Fibroblast of upper back skin (primary cell): ENCODE results near the gene GAB4.
"Not testable (repeated sequence)": the region's sequence is repeated elsewhere in the genome, so short reads cannot be mapped to it uniquely, and the experiment has no call there.

Source experiments
- DNase-seq: peaks from one replicate; pipeline ENCODE4 v3.0.0-alpha.2; 2013

The GAB4 gene, protein sequence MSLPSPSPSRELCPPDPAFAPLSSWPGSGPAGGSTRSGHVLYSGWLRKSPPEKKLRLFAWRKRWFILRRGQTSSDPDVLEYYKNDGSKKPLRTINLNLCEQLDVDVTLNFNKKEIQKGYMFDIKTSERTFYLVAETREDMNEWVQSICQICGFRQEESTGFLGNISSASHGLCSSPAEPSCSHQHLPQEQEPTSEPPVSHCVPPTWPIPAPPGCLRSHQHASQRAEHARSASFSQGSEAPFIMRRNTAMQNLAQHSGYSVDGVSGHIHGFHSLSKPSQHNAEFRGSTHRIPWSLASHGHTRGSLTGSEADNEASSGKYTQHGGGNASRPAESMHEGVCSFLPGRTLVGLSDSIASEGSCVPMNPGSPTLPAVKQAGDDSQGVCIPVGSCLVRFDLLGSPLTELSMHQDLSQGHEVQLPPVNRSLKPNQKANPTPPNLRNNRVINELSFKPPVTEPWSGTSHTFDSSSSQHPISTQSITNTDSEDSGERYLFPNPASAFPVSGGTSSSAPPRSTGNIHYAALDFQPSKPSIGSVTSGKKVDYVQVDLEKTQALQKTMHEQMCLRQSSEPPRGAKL

DNA sequence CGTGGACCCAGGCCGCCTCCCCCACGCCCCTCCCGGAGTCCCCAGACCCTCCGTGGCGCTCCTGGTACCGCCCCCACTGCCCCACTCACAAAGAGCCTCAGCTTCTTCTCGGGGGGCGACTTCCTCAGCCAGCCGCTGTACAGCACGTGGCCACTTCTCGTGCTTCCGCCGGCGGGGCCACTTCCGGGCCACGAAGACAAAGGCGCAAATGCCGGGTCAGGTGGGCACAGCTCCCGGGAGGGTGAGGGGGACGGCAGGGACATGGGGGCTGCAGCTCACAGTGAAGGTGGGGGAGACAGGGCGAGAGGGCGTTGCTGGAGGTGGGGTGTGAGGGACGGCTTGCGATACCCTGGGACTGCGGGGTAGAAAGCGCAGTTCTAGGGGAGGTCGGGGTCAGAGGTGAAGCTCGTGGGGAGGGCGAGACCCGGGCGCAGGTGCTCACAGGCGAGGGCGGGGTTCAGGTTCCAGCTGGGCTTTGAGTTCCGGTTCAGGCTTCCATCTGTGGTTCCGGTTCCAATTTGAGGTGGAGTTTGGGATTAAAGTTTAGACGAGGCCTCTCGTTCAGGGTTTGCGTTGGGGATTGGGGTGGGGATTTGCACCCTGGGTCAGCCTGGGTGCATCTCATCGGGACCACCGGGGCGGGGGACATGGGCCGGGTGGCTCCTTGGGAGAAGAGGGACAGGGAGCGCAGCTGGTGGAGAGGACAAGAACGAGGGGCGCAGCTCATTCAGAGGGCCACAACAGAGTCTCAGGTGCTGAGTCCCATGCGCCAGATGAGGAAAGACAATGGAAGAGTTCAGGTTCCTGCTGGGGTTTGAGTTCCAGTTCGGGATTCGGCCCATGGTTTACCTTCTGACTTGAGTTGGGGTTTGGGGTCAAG lies at the start of gene GAB4:
GAB4 (minus strand) TSS at position 371 of the 880 bp plus-strand sequence; CDS start at position 263, 108 bp downstream.
- no peak for DNase-seq

DNA sequence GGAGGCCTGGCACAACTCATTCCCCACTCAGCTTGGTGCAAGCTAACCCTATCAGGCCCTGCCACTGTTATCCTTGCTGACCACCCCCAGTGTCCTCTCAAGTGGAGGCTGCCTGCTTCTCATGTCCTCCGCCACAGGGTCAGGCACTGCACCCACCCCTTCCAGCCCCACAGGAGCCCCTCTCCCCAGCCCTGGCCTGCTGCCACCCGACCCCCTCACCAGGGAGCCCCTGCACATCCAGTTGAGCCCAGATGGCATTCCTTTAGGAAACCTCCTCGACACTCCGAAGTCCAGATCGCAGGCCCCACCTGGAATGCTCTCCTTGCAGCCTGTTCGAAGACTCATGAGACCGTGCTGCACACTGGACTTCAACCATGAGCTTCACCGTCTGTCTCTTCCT lies 48.8 kb upstream of the GAB4 start:
- no peak for DNase-seq

DNA sequence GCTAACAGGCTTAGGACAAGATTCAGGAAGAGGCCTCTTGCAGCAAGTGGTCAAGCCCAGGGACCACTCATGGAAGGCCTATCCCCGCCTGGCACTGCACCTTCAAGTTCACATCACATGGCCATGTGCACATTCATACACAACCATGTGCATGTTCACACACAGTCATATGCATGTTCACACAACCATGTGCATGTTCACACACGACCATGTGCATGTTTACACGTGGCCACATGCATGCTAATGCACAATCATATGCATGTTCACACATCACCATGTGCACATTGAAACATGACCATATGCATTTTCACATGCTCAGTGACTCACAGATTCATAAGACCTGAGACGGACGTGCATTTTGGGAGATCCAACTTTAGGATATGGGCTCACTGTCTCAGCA lies 48.0 kb upstream of the GAB4 start:
- no peak for DNase-seq

DNA sequence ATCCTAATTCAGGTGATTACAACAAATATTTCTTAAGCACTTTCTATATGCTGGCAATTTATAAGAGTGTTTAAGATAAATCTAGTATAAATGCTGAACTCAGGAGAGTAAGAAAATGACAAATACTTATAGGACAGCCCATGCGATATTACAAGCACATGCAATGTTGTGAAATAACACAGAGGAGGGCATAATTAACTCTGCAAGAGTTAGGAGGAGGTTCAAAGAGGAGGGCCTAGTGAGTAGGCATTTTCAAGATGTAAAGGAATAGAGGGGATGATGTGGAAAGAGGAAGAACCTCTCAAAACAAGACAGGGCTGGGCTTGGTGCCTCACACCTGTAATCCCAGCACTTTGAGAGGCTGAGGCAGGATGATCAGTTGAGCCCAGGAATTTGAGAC lies 39.6 kb upstream of the GAB4 start:
- no peak for DNase-seq

DNA sequence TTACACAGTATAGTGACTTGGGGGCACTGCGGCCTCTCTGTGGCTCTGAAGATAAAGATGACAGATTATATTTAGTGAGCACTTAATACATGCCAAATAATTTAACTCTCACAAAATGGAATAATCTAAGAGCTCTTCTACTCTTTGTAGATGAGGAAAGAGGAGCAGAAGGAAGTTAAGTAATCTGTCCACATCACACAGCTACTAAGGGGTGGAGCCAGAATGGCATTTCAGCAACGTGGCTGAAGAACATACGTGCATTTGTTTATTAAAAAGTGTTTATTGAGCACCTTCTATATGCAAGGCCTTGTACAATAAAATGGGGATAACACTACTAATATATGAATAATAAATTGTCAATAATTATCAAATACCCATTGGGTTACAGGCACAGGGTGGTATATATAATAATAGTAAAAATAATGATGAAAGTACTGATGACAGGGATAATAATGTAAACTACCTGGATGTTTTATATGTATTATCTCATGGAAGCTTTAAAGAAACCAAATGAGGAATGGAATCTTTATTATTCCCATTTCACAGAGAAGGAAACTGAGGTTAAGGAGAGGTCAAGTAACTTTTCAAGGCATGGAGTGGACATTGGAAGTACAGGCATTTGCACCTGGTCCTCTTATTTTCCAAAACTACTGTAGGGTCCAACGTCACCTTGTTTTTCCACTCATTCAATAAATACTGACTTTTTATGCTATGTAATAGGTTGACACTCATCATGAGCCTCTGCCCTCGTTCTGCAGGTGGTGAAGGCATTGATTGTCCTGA lies 38.7 kb upstream of the GAB4 start:
- no peak for DNase-seq

DNA sequence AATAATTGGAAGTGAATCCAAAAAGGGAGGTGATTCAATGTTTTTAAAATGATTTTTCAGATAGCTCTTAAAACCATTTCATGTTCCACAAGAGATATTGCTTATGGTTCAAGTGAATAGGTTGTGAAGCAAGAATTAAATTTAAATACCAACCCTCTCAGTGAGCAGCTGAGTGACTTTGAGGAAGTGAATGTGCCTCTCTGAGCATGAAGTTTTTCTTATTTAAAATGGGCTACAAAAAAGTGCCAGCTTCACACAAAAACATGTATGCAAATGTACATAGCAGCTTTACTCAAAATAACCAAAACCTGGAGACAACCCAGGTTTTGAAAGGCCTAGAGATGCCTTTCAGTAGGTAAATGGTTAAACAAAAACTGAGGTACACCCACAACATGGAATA lies 35.5 kb upstream of the GAB4 start:
- DNase-seq, result no peak

DNA sequence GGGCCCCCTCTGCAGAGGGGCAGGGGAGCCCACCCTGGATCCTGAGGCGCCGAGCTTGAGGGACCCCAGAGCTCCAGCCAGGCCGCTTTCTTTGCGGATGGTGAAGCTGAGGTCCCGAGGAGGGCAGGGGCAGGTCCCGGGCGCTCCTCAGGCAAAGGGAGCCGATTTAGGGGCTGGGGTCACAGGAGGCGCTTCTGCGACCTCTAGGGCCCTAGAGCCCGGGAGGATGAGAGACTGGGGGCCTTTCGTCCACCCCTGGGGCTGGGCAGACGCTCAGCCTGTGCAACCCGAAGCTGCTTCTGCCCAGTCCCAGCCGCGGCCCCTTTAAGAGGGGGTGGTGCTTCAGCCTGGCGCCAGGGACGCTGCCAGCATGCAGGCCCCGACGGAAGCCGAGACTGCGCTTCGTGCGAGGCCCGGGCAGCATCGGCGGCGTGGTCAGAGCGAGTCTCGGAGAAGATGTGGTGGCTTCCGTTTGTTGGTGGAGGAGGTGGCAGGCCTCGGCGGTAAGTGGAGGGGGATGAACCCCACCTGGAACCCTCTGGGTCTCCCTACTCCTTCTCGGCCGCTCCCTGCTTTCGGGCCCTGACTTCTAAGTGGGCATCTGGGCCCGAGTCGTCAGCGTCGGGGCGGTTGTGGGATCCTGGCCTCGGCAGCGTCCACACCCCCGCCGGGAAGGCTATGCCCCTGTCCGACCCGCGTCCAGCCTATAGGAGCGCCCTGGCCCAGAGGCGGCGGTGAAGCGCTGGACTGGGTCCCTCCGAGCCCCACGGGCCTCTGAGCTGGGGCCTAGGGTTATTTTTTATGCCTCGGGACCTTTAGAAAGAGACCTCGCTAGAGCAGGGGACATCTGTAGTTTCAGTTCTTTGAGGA lies 29.1 kb upstream of the GAB4 start:
- DNase-seq, result peak; percentile 6

DNA sequence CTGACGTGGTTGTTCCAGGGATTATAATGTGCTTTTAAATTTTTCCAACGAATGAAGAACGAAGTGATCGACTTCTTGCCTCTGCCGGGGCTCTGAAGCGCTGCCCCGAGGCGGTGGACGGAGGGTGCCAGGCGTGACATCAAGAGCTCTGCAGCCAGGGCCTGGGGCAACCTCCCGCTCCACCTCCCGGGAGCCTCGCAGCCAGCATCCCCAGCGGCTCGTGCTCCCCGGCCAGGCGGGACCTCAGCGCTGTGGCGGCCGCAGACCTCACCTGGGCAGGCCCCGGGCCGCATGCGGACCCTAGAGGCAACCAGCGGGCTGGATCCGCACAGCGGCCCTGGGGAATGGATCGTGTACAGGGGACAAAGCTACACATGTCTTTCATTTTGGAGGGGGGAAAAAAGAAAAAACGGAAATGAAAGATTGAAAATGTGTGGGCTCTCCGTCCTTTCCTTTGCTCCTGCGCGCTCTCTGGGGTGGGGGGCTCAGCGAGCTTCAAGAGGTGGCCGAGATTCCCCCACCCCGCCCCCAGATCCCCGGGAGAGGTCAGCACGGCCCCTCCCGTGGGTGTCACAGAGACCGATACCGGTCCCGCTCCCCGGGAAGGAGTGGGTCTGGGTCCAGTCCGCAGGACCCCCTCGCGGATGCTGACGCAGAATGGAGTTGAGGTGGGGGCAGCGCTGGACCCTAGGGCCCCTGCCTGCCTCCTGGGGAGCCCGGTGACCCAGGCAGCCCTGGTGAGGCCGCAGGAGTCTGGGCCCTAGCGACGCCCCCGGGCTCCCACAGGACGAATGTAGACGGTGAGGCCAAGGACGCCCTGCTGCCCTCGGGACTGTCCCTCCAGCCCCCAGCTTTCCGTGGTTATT lies 28.2 kb upstream of the GAB4 start:
- not testable (repeated sequence) for DNase-seq

DNA sequence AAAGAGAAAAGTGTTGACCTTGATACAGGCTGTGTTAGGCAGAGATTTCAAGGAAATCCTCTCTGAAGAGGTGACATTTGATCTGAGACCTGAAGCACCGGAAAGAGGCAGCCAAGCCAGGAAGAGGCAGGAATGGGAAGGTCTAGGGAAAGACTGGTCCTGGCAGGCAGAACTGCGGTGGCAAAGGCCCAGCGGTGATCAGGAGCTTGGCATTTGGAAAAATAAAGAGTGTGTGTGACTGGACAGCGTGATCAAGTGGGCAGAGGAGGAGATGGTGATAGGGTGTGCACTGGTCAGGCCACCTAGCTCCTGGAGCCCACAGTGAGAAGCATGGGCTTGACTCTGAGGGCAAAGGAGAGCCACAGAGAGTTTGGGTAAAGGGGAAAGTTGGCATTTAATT lies 27.2 kb upstream of the GAB4 start:
- DNase-seq, result no peak

DNA sequence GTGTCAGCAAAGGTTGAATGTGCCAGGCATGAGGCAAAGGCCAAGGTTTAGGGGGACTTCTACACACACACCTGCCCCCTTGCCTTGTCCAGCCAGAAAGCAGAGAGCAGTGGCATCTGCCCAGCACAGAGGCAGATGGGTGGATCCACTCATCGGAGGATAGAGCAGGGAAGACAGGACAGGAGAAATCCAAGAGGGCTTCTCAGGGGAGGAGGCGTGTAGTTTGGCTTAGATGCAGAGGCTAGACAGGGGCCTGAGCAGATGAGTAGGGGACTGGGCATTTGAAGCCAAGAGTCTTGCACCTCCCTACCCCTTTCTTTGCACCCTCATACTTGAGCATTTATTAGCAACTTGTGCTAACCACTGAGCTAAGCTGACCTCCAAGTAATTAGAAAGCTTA lies 26.5 kb upstream of the GAB4 start:
- DNase-seq, result not testable (repeated sequence)

DNA sequence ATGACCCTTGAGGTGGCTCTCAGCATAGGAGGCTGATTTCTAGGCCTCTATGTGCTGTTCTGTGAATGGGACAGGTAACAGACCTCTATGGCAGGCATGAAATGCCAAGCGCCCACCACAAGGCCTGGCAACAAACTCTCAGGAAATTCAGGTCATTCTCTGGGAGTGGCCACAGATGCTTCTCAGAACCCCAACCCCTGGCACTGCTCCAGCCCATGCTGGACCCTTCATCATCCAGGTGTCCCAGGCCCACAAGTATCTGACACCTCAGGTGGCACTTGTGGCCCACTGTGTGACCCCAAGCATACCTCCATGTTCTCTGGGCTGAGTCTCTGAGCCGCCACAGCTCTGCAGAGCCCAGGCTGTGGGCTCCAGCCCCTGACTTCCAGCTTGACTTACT lies 24.3 kb upstream of the GAB4 start:
- not testable (repeated sequence) for DNase-seq

DNA sequence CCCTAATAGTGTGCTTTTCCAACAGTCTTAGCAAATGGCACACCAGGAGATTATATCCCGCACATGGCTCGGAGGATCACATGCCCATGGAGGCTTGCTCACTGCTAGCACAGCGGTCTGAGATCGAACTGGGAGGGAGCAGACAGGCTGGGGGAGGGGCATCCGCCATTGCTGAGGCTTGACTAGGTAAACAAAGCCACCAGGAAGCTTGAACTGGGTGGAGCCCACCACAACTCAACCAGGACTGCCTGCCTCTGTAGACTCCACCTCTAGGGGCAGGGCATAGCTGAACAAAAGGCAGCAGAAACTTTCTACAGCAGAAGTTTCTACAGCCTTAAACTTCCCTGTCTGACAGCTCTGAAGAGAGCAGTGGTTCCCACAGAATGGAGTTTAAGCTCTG lies 16.4 kb upstream of the GAB4 start:
- DNase-seq, result not testable (repeated sequence)

DNA sequence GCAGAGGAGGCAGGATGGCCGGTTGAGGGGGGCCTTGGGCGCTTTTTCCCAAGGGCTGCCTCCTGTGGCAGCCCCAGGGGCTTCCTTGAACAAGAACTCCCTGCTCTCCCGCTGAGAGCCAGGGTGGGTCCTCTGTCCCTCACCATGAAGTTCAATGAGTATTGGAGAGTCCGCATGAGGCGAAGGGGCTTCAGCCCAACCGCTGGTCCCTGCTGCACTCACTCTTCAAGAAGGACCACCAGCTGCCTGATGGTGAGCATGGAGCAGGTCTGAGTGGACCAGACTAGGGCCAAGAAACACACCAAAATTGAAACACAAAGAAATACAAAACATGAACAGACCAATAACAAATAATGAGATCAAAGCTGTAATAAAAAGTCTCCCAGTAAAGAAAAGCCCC lies 7.5 kb upstream of the GAB4 start:
- not testable (repeated sequence) for DNase-seq

DNA sequence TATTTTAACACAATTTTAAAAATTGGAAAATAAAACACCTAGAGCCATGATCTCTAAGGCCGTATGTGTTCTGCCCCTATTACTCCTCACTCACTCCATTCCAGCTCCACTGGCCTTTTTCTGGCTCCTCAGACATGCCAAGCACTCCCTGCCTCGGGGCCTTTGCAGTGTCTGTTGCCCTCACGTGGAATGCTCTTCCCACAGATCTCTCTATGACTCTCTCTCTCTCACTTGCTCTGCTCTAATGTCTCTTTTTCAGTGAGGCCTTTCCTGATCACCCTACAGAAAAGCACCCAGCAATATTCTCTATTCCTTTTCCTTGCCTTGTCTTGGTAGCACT lies 6.0 kb upstream of the GAB4 start:
- not testable (repeated sequence) for DNase-seq

DNA sequence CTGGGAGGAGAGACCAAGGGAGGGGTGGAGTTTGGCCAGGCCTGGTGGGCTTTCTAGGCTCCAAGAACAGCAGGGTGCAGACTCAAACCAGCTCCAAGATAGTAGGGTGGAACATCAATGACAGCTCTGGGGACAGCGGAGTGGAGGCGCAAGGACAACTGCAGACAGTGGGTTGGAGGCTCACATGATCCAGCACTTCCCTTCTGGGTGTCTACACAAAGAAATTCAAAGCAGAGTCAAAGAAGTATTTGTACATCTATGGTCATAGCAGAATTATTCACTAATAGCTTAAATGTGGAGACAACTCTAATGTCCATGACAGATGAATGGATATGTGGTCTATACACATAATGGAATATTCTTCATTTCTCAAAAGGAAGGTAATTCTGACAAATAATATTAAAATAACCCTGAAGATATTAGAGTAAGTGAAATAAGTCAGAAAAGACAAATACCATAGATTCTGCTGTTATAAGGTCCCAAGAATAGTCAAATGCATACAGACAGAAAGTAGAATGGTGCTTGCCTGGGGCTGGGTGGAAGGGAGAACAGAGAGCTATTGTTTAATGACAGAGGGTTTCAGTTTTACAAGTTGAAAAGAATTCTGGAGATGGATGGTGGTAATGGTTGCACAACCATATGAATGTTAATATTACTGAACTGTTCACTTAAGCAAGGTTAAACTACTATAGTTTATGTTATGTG lies 5.5 kb upstream of the GAB4 start:
- DNase-seq, result no peak

DNA sequence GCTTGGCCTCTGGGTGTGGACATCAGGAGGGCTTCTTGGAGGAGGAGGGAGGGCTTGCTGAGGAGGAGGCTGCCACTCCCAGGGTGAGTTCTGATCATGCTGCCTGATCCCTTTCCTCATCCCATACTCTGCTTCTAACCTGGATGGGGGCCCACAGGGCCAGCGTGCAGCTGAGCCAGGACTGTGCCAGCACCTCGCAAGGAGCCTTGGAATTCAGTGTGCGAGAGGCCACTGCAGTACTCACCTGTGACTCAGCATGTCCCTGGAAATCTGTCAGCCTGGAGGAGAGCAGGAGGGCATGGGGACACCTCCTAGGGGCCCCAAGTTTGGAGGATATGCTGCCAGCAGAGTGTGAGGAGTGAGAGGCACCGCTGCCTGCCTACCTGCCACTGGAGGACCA lies 4.2 kb upstream of the GAB4 start:
- DNase-seq, result no peak

DNA sequence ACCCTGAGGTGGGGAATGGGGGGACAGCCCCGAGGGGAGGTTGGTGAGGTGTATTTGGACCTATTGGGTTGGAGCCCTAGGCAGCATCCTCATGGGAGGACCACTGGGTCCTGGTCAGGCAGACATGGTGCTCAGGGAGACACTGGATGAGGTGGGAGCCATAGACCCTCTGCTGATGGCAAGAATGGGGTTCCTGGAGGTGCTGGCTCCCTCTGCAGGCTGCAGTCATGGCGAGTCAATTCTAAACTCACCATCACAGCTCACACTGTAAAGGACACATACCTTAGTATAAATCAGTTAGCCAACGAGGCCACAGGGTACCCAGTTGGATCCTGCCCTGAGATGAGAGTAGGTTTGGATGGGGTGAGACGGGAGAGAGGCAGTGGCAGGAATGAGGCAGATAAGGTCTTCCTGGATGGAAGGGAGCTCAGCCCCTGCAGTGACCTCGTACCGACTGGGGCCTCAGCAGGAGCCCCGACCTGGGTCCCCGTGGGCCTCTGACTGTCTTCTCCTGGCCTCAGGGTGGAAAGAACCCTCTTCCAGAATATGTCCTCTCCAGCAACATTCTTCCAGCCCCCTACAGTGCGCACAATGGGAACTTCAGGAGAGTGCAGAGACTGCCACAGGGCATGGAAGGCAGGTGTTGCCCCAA lies 1.7 kb upstream of the GAB4 start:
- no peak for DNase-seq

DNA sequence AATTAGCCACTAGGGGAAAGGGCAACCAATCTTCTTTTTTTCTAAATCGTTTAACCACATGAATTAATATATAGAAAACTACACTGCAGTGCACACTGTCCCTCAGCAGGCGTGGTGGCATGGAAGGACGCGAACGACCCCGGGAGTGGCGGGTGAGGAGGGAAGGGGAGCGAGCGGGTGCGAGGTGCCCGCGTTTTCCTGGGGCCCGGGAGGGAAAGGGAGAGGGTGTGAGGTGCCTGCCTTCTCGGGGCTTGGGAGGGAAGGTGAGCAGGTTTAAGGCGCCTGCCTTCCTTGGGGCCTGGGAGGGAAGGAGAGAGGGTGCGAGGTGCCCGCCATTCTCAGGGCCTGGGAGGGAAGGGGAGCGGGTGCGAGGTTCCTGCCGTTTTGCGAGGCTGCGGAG lies 765 bp downstream of the GAB4 start:
- no peak for DNase-seq

DNA sequence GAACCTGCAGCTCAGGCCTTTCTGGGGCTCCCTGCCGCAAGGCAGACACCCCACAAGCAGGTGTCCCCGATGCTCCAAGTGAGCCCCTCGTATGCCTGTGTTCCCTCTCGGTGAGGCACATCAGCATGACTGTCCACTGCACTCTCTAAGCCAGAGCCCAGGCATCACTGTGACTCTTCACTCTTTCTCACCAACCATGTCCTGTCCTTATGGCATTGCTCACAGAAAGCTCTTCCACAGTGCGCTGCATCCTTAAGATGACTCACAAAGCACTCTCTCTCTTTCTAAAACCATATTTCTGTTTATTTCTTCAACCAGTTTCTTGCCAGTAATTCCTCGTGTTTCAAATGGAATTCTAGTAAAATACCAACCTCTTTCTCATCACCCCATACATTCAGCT lies 18.1 kb downstream of the GAB4 start:
- DNase-seq, result no peak

DNA sequence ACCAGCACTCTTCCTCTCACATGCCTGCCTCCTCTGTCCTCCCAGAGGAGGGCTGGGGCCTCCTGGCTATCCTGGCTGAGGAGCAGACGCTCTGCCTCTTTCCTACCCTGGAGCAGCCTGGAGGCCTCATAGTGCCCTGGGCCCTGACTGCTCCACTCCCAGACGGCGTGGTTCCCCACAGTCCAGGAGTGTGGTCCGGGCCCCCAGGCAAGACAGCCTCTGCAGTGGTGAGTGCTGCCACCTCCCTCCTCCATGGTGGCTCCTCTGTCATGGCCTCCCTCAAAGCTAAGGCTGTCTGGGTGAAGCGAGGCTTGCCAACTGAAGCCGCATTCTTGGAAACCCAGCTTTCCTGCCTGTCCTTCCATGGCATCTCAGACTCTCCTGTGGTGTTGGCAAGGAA lies 19.8 kb downstream of the GAB4 start:
- no peak for DNase-seq
